Tibial nerve (tissue), 4 donors: ENCODE data around the gene IL17F. TPM values are rescaled to one million over a fixed set of nuclear protein-coding genes. Genes with fewer than 3 reads are reported as not detected.
A peak's percentile ranks its signal among the peaks of the same experiment; 100 is the strongest.

Source experiments
- DNase-seq, 2 donors: peaks; one replicate each; pipeline ENCODE4 v3.0.0-alpha.2; 2019; ENCODE audit warnings: low spot score in 2 of 2
- H3K27ac ChIP-seq, 4 donors: fragments of 200-600 bp; sonication (generic) in 3 of 4; one replicate each; pipeline ENCODE4 v1.5.1; 2017 to 2019; ENCODE audit warnings: mild to moderate bottlenecking in 1 of 4
- H3K27me3 ChIP-seq, 2 donors: fragments of 200-600 bp; sonication (generic) in 1 of 2; one replicate each; pipeline versions ENCODE4 v1.5.1 to v1.6.0; 2017 to 2019
- H3K36me3 ChIP-seq, 3 donors: fragments of 200-600 bp; sonication (generic); one replicate each; pipeline ENCODE4 v1.5.1; 2018 to 2019
- H3K4me1 ChIP-seq, 4 donors: fragments of 200-600 bp; sonication (generic) in 3 of 4; one replicate each; pipeline ENCODE4 v1.5.1; 2017 to 2019
- H3K4me3 ChIP-seq, 4 donors: fragments of 200-600 bp; sonication (generic) in 3 of 4; one replicate each; pipeline ENCODE4 v1.5.1; 2017 to 2019; ENCODE audit warnings: mild to moderate bottlenecking in 1 of 4, moderate library complexity in 1 of 4
- H3K9me3 ChIP-seq, 4 donors: fragments of 200-600 bp; sonication (generic) in 3 of 4; one replicate each; pipeline ENCODE4 v1.5.1; 2017 to 2019
- CTCF ChIP-seq, 5 experiments: fragments of 200-600 bp in 3 of 5; fragments of 450-650 bp in 2 of 5; sonication (generic) in 3 of 5; IDR thresholded peaks; one replicate each; pipeline ENCODE4 v1.5.1; 2016 to 2019; ENCODE audit warnings: antibody characterized with exemption in 5 of 5, mild to moderate bottlenecking in 3 of 5, moderate library complexity in 2 of 5
- EP300 ChIP-seq, 2 donors: sonication (generic); formaldehyde crosslinking; IDR thresholded peaks; one replicate each; pipeline ENCODE4 v1.6.1; 2017; ENCODE audit warnings: antibody characterized with exemption in 2 of 2, mild to moderate bottlenecking in 1 of 2
- POLR2A ChIP-seq, 2 donors: fragments of 450-650 bp; IDR thresholded peaks; one replicate each; pipeline ENCODE4 v1.6.1; 2017; ENCODE audit warnings: antibody characterized with exemption in 2 of 2, mild to moderate bottlenecking in 2 of 2, moderate library complexity in 2 of 2
- WGBS, 2 donors: methylation state at CpG; one replicate each; pipeline ENCODE4 v1.1.5; 2018; 5-methylcytosine and 5-hydroxymethylcytosine counted together
- total RNA-seq, 4 donors: library from RNA; depleted of rRNA; stranded (reverse); fragments of >200 nt; gene quantifications; one replicate each; pipeline ENCODE4 v1.1.0, GENCODE V29; 2016

Gene IL17F
- total RNA-seq, 4 donors from 2014 or later = not detected

GRCh38 chr6:52285177-52286068 lies 41.1 kb upstream of the IL17F start:
- Histone ChIP-seq H3K27ac (peak overlapping the region; percentile 32 to 74 (median 69)), H3K4me1 (peaks cover 0 to 38% (median 12%) of the 10 kb centered on the region in 4 donors), H3K36me3 (peaks cover 0 to 23% (median 0%) of the 10 kb centered on the region in 3 donors), H3K9me3 (no peaks in the 10 kb centered on the region), H3K27me3 (no peaks in the 10 kb centered on the region), H3K4me3 (peak overlapping the region; percentile 32 to 84 (median 63))
- DNase-seq = no peak
- WGBS, 2 donors = 14 to 17% methylated on average over 12 of the region's 12 CpGs
- TF ChIP-seq POLR2A (IDR thresholded peaks at IDR 0.05) (no peak), CTCF (IDR thresholded peaks at IDR 0.05) (peak in 1 of 5 experiments; percentile 16), EP300 (IDR thresholded peaks at IDR 0.05) (peak in 1 of 2 donors; percentile 1)

GRCh38 chr6:52284460-52285176 lies 40.3 kb upstream of the IL17F start, which contains the start of gene MCM3:
Gene MCM3 (minus strand): TSS chr6:52284742. CDS start chr6:52284674, 68 bp downstream.
- WGBS, 2 donors = 0 to 1% methylated on average over 40 to 47 of the region's 53 CpGs
- TF ChIP-seq EP300 (IDR thresholded peaks at IDR 0.05) = peak; percentile 7 to 83
- peak in 4 of 5 experiments; percentile 9 to 56 (median 39) for TF ChIP-seq CTCF (IDR thresholded peaks at IDR 0.05)
- peak in 1 of 2 donors; percentile 46 for TF ChIP-seq POLR2A (IDR thresholded peaks at IDR 0.05)
- Histone ChIP-seq H3K36me3 (peaks cover 0 to 31% (median 0%) of the 10 kb centered on the region in 3 donors), H3K4me1 (peaks cover 0 to 38% (median 12%) of the 10 kb centered on the region in 4 donors), H3K4me3 (peak within 1 kb of the TSS; percentile 55 to 90 (median 78)), H3K27me3 (no peaks in the 10 kb centered on the region), H3K27ac (peak within 1 kb of the TSS; percentile 32 to 83 (median 78)), H3K9me3 (no peaks in the 10 kb centered on the region)
- DNase-seq = peak; percentile 94 to 96

GRCh38 chr6:52284131-52284459 lies 39.8 kb upstream of the IL17F start:
- H3K27ac ChIP-seq = peak overlapping the region in 3 of 4 donors; percentile 74 to 83 (median 81)
- H3K9me3 ChIP-seq = no peaks in the 10 kb centered on the region
- TF ChIP-seq EP300 (IDR thresholded peaks at IDR 0.05) = no peak
- no peak for TF ChIP-seq CTCF (IDR thresholded peaks at IDR 0.05)
- TF ChIP-seq POLR2A (IDR thresholded peaks at IDR 0.05) = no peak
- peaks cover 0 to 38% (median 12%) of the 10 kb centered on the region in 4 donors for H3K4me1 ChIP-seq
- 1 to 3% methylated on average over 11 to 14 of the region's 14 CpGs for WGBS, 2 donors
- peak in 1 of 2 donors; percentile 33 for DNase-seq
- peaks cover 0 to 36% (median 0%) of the 10 kb centered on the region in 3 donors for H3K36me3 ChIP-seq
- no peaks in the 10 kb centered on the region for H3K27me3 ChIP-seq
- H3K4me3 ChIP-seq = peak overlapping the region; percentile 55 to 90 (median 78)

- 59 to 61% methylated on average over 6 of the region's 6 CpGs for WGBS, 2 donors
- no peak overlapping the region for H3K27ac ChIP-seq
- no peak overlapping the region for H3K4me3 ChIP-seq
- H3K27me3 ChIP-seq = no peaks in the 10 kb centered on the region
- H3K9me3 ChIP-seq = no peaks in the 10 kb centered on the region
- H3K36me3 ChIP-seq = peaks cover 0 to 46% (median 0%) of the 10 kb centered on the region in 3 donors
- peaks cover 0 to 38% (median 12%) of the 10 kb centered on the region in 4 donors for H3K4me1 ChIP-seq
- no peak for DNase-seq
- TF ChIP-seq CTCF (IDR thresholded peaks at IDR 0.05) (no peak), POLR2A (IDR thresholded peaks at IDR 0.05) (no peak), EP300 (IDR thresholded peaks at IDR 0.05) (no peak)
Observed at GRCh38 chr6:52283111-52283510, 38.8 kb upstream of the IL17F start.
